ENCODE measurements around the gene ARHGAP10. TPM values are rescaled to one million over a fixed set of nuclear protein-coding genes. Genes with fewer than 3 reads are reported as not detected.

ARHGAP10 gene
- total RNA-seq, 6 experiments from 2014 or later = 5.5 to 13.3 (median 10.4) TPM

- 89% methylated on average over 1 of the region's 3 CpGs for WGBS (ENCODE audit: insufficient coverage, low coverage, low lambda C conversion rate, missing lambda C conversion rate)
- Histone ChIP-seq H3K27me3 (no peaks in the 10 kb centered on the region), H3K9me3 (no peaks in the 10 kb centered on the region), H3K27ac (no peak overlapping the region), H3K4me3 (no peak overlapping the region), H3K36me3 (no peaks in the 10 kb centered on the region), H3K4me1 (no peaks in the 10 kb centered on the region)
- intact Hi-C loops (cut with DNase I) = no loop called here
- no peak for DNase-seq
- TF ChIP-seq CTCF (IDR thresholded peaks at IDR 0.05) = no peak
- TF ChIP-seq POLR2A (IDR thresholded peaks at IDR 0.05) = no peak
- no peak for ATAC-seq
Observed at GRCh38 chr4:147765121-147765529, 33.2 kb downstream of the ARHGAP10 start.

GRCh38 chr4:147768113-147768512 lies 36.2 kb downstream of the ARHGAP10 start:
- H3K4me3 ChIP-seq = no peak overlapping the region
- DNase-seq (no peak), ATAC-seq (peak in 1 of 4 donors; percentile 65)
- H3K27me3 ChIP-seq = no peaks in the 10 kb centered on the region
- intact Hi-C loops (cut with DNase I) = no loop called here
- no peaks in the 10 kb centered on the region for H3K36me3 ChIP-seq
- H3K4me1 ChIP-seq = no peaks in the 10 kb centered on the region
- no peaks in the 10 kb centered on the region for H3K9me3 ChIP-seq
- H3K27ac ChIP-seq = no peak overlapping the region
- WGBS (ENCODE audit: insufficient coverage, low coverage, low lambda C conversion rate, missing lambda C conversion rate) = 55% methylated on average over 4 of the region's 4 CpGs
- TF ChIP-seq POLR2A (IDR thresholded peaks at IDR 0.05) (no peak), CTCF (IDR thresholded peaks at IDR 0.05) (no peak)

- Histone ChIP-seq H3K9me3 (no peaks in the 10 kb centered on the region), H3K4me1 (no peaks in the 10 kb centered on the region), H3K4me3 (no peak overlapping the region), H3K27me3 (no peaks in the 10 kb centered on the region), H3K36me3 (no peaks in the 10 kb centered on the region), H3K27ac (no peak overlapping the region)
- 68% methylated on average over 4 of the region's 4 CpGs for WGBS (ENCODE audit: insufficient coverage, low coverage, low lambda C conversion rate, missing lambda C conversion rate)
- intact Hi-C loops (cut with DNase I) = no loop called here
- ATAC-seq (no peak), DNase-seq (no peak)
- TF ChIP-seq CTCF (IDR thresholded peaks at IDR 0.05) (no peak), POLR2A (IDR thresholded peaks at IDR 0.05) (no peak)
Observed at GRCh38 chr4:147769386-147769785, 37.5 kb downstream of the ARHGAP10 start.

GRCh38 chr4:147770831-147771230 lies 38.9 kb downstream of the ARHGAP10 start:
- DNase-seq (no peak), ATAC-seq (no peak)
- Histone ChIP-seq H3K36me3 (no peaks in the 10 kb centered on the region), H3K9me3 (no peaks in the 10 kb centered on the region), H3K27me3 (no peaks in the 10 kb centered on the region), H3K27ac (no peak overlapping the region), H3K4me1 (no peaks in the 10 kb centered on the region), H3K4me3 (no peak overlapping the region)
- WGBS (ENCODE audit: insufficient coverage, low coverage, low lambda C conversion rate, missing lambda C conversion rate) = 76% methylated on average over 2 of the region's 2 CpGs
- TF ChIP-seq CTCF (IDR thresholded peaks at IDR 0.05) (no peak), POLR2A (IDR thresholded peaks at IDR 0.05) (no peak)
- intact Hi-C loops (cut with DNase I) = no loop called here

- Histone ChIP-seq H3K4me3 (no peak overlapping the region), H3K4me1 (no peaks in the 10 kb centered on the region), H3K36me3 (no peaks in the 10 kb centered on the region), H3K9me3 (no peaks in the 10 kb centered on the region), H3K27me3 (no peaks in the 10 kb centered on the region), H3K27ac (no peak overlapping the region)
- DNase-seq (no peak), ATAC-seq (peak in 1 of 4 donors; percentile 27)
- WGBS (ENCODE audit: insufficient coverage, low coverage, low lambda C conversion rate, missing lambda C conversion rate) = 66% methylated on average over 8 of the region's 8 CpGs
- TF ChIP-seq CTCF (IDR thresholded peaks at IDR 0.05) (no peak), POLR2A (IDR thresholded peaks at IDR 0.05) (no peak)
- intact Hi-C loops (cut with DNase I) = no loop called here
Observed at GRCh38 chr4:147772056-147772455, 40.2 kb downstream of the ARHGAP10 start.

Data from right lobe of liver (tissue), 6 donors.